WTC11 (cell line): ENCODE data around the gene CDK5.

ENCODE experiments used
- AFF4 ChIP-seq: sonication (generic); formaldehyde crosslinking; IDR thresholded peaks from 2 replicates; pipeline ENCODE4 v1.8.1; 2023; ENCODE audit warnings: mild to moderate bottlenecking, missing genetic modification reagents, borderline replicate concordance
- ATF2 ChIP-seq: sonication (generic); formaldehyde crosslinking; IDR thresholded peaks from 2 replicates; pipeline ENCODE4 v1.8.1; 2022; ENCODE audit warnings: low read depth, missing genetic modification reagents, borderline replicate concordance
- ATF6 ChIP-seq: sonication (generic); formaldehyde crosslinking; IDR thresholded peaks from 2 replicates; pipeline ENCODE4 v1.8.1; 2023; ENCODE audit warnings: mild to moderate bottlenecking, missing genetic modification reagents
- CTCF ChIP-seq: fragments of 200-600 bp; IDR thresholded peaks from 2 replicates; pipeline ENCODE4 v1.8.0; 2022; ENCODE audit warnings: antibody characterized with exemption
- E2F1 ChIP-seq: sonication (generic); formaldehyde crosslinking; IDR thresholded peaks from 2 replicates; pipeline ENCODE4 v1.8.0; 2022; ENCODE audit warnings: mild to moderate bottlenecking, missing genetic modification reagents
- FOXP1 ChIP-seq: sonication (generic); formaldehyde crosslinking; IDR thresholded peaks from 2 replicates; pipeline ENCODE4 v1.8.0; 2022; ENCODE audit warnings: missing genetic modification reagents, mild to moderate bottlenecking, moderate library complexity, borderline replicate concordance
- MAX ChIP-seq: sonication (generic); formaldehyde crosslinking; IDR thresholded peaks from 2 replicates; pipeline ENCODE4 v1.8.0; 2022; ENCODE audit warnings: mild to moderate bottlenecking, missing genetic modification reagents
- MYBL2 ChIP-seq: sonication (generic); formaldehyde crosslinking; IDR thresholded peaks from 2 replicates; pipeline ENCODE4 v1.8.1; 2023; ENCODE audit warnings: mild to moderate bottlenecking, moderate library complexity, missing genetic modification reagents
- SP1 ChIP-seq: sonication (generic); formaldehyde crosslinking; conservative IDR thresholded peaks from 2 replicates; pipeline ENCODE4 v1.8.1; 2022; ENCODE audit warnings: missing genetic modification reagents
- TEAD1 ChIP-seq: sonication (generic); formaldehyde crosslinking; IDR thresholded peaks from 2 replicates; pipeline ENCODE4 v1.8.0; 2022; ENCODE audit warnings: mild to moderate bottlenecking, missing genetic modification reagents
- ZNF263 ChIP-seq: sonication (generic); formaldehyde crosslinking; IDR thresholded peaks from 2 replicates; pipeline ENCODE4 v1.8.1; 2022; ENCODE audit warnings: low read depth, mild to moderate bottlenecking, moderate library complexity, missing genetic modification reagents

- TF ChIP-seq CTCF = no peak
- no peak for TF ChIP-seq ATF6 (CRISPR knock-in tag)
- TF ChIP-seq ZNF263 (CRISPR knock-in tag) = no peak
- TF ChIP-seq FOXP1 (CRISPR knock-in tag) = no peak
- no peak for TF ChIP-seq ATF2
- TF ChIP-seq TEAD1 (CRISPR knock-in tag) = no peak
- TF ChIP-seq MAX = no peak
- no peak for TF ChIP-seq E2F1
- TF ChIP-seq SP1 (CRISPR knock-in tag) = no peak
- TF ChIP-seq MYBL2 = no peak
- no peak for TF ChIP-seq AFF4 (CRISPR knock-in tag)
These were observed 13.7 kb downstream of the CDK5 start for GRCh38 chr7:151043959-151044358.
